H9 (cell line): ENCODE data around the gene TTC27. TPM values are rescaled to one million over a fixed set of nuclear protein-coding genes. Genes with fewer than 3 reads are reported as not detected.

Source experiments
- DNase-seq: peaks from one replicate; pipeline ENCODE4 v3.0.0-alpha.2; 2017
- H2AFZ ChIP-seq: one replicate; pipeline ENCODE4 v1.6.1; 2013; ENCODE audit warnings: mild to moderate bottlenecking, low read length, control low read depth, moderate library complexity
- H2AK5ac ChIP-seq: 2 replicates; pipeline ENCODE4 v1.6.1; 2013; ENCODE audit warnings: low read length, control low read depth, mixed read lengths; ENCODE audit not compliant: insufficient read length
- H2BK120ac ChIP-seq: one replicate; pipeline ENCODE4 v1.6.1; 2013; ENCODE audit warnings: low read depth, mild to moderate bottlenecking, low read length, control low read depth, inconsistent platforms; ENCODE audit not compliant: poor library complexity, severe bottlenecking
- H2BK12ac ChIP-seq: 2 replicates; pipeline ENCODE4 v1.6.1; 2013; ENCODE audit warnings: low read length, control low read depth, mixed read lengths, low read depth; ENCODE audit not compliant: insufficient read length
- H2BK15ac ChIP-seq: 2 replicates; pipeline ENCODE4 v1.6.1; 2013; ENCODE audit warnings: low read depth, low read length, control low read depth
- H2BK20ac ChIP-seq: one replicate; pipeline ENCODE4 v1.6.1; 2013; ENCODE audit warnings: low read depth, mild to moderate bottlenecking, low read length, control low read depth, inconsistent platforms; ENCODE audit not compliant: poor library complexity, severe bottlenecking
- H2BK5ac ChIP-seq: 2 replicates; pipeline ENCODE4 v1.6.1; 2013; ENCODE audit warnings: low read length, control low read depth, mixed read lengths; ENCODE audit not compliant: insufficient read length
- H3K14ac ChIP-seq: 2 replicates; pipeline ENCODE4 v1.6.1; 2013; ENCODE audit warnings: low read length, control low read depth; ENCODE audit not compliant: insufficient read depth
- H3K18ac ChIP-seq: 2 replicates; pipeline ENCODE4 v1.6.1; 2013; ENCODE audit warnings: low read depth, mild to moderate bottlenecking, mixed read lengths, low read length, control low read depth; ENCODE audit not compliant: insufficient read length
- H3K23ac ChIP-seq: 2 replicates; pipeline ENCODE4 v1.6.1; 2013; ENCODE audit warnings: low read length, control low read depth, mixed read lengths, low read depth; ENCODE audit not compliant: insufficient read length
- H3K23me2 ChIP-seq: 2 replicates; pipeline ENCODE4 v1.6.1; 2013; ENCODE audit warnings: low read depth, mild to moderate bottlenecking, mixed read lengths, low read length, control low read depth; ENCODE audit not compliant: insufficient read length, poor library complexity, severe bottlenecking
- H3K27ac ChIP-seq: 2 replicates; pipeline ENCODE4 v1.5.1; 2013; ENCODE audit warnings: low read length, control low read depth, mixed read lengths, low read depth; ENCODE audit not compliant: insufficient read length
- H3K27me3 ChIP-seq: 2 replicates; pipeline ENCODE4 v1.6.1; 2013; ENCODE audit warnings: low read length, control low read depth, inconsistent platforms; ENCODE audit not compliant: insufficient read depth
- H3K4ac ChIP-seq: 2 replicates; pipeline ENCODE4 v1.6.1; 2013; ENCODE audit warnings: low read depth, mild to moderate bottlenecking, control low read depth, inconsistent platforms, low read length, moderate library complexity
- H3K4me1 ChIP-seq: 2 replicates; pipeline ENCODE4 v1.6.1; 2013; ENCODE audit warnings: low read length, control low read depth, inconsistent platforms; ENCODE audit not compliant: insufficient read depth
- H3K4me2 ChIP-seq: 2 replicates; pipeline ENCODE4 v1.6.1; 2013; ENCODE audit warnings: low read length, control low read depth, mixed read lengths; ENCODE audit not compliant: insufficient read length, insufficient read depth
- H3K56ac ChIP-seq: 2 replicates; pipeline ENCODE4 v1.6.1; 2013; ENCODE audit warnings: low read depth, mild to moderate bottlenecking, mixed read lengths, low read length, control low read depth; ENCODE audit not compliant: insufficient read length
- H3K79me1 ChIP-seq: 2 replicates; pipeline ENCODE4 v1.6.1; 2013; ENCODE audit warnings: low read depth, mild to moderate bottlenecking, moderate library complexity, low read length, control low read depth, inconsistent platforms; ENCODE audit not compliant: insufficient read depth, poor library complexity, severe bottlenecking
- H3K79me2 ChIP-seq: 2 replicates; pipeline ENCODE4 v1.6.1; 2013; ENCODE audit warnings: low read length, control low read depth, inconsistent platforms; ENCODE audit not compliant: insufficient read depth
- H3K9ac ChIP-seq: 2 replicates; pipeline ENCODE4 v1.6.1; 2013; ENCODE audit warnings: low read length, control low read depth, mixed read lengths; ENCODE audit not compliant: insufficient read length; ENCODE audit errors: extremely low read depth
- H3K9me3 ChIP-seq: one replicate; pipeline ENCODE4 v1.6.1; 2013; ENCODE audit warnings: low read depth, low read length, inconsistent platforms; ENCODE audit not compliant: control insufficient read depth
- H3T11ph ChIP-seq: one replicate; pipeline ENCODE4 v1.6.1; 2013; ENCODE audit warnings: mild to moderate bottlenecking, low read length, control low read depth, inconsistent platforms
- H4K20me1 ChIP-seq: one replicate; pipeline ENCODE4 v1.6.1; 2013; ENCODE audit not compliant: control insufficient read depth, insufficient read length, insufficient read depth
- H4K5ac ChIP-seq: 2 replicates; pipeline ENCODE4 v1.6.1; 2013; ENCODE audit warnings: low read depth, mild to moderate bottlenecking, mixed read lengths, low read length, control low read depth; ENCODE audit not compliant: insufficient read length
- H4K8ac ChIP-seq: replicated peaks from 2 replicates; pipeline ENCODE4 v1.6.1; 2013; ENCODE audit warnings: low read length, control low read depth, mixed read lengths, low read depth; ENCODE audit not compliant: insufficient read length
- H4K91ac ChIP-seq: 2 replicates; pipeline ENCODE4 v1.6.1; 2013; ENCODE audit warnings: low read depth, mild to moderate bottlenecking, moderate library complexity, mixed read lengths, low read length, control low read depth; ENCODE audit not compliant: insufficient read length
- H3K27ac Mint-ChIP-seq, 3 experiments: 2 replicates in 2 of 3; 3 replicates in 1 of 3; pipeline ENCODE4 v1.8.0; 2020 to 2021; ENCODE audit warnings: mixed read lengths in 3 of 3, mild to moderate bottlenecking in 1 of 3, moderate library complexity in 1 of 3
- H3K27me3 Mint-ChIP-seq: 2 replicates; pipeline ENCODE4 v1.8.0; 2021; ENCODE audit warnings: low read depth, mild to moderate bottlenecking, moderate library complexity, mixed read lengths
- H3K36me3 Mint-ChIP-seq, 3 experiments: 2 replicates in 2 of 3; 3 replicates in 1 of 3; pipeline ENCODE4 v1.8.0; 2020 to 2021; ENCODE audit warnings: low read depth in 3 of 3, mixed read lengths in 3 of 3; ENCODE audit not compliant: insufficient read depth in 1 of 3
- H3K4me1 Mint-ChIP-seq, 2 experiments: 2 replicates each; pipeline ENCODE4 v1.8.0; 2020; ENCODE audit warnings: mixed read lengths in 2 of 2
- H3K4me3 Mint-ChIP-seq, 2 experiments: 2 replicates in 1 of 2; 3 replicates in 1 of 2; pipeline ENCODE4 v1.8.0; 2020 to 2021; ENCODE audit warnings: mild to moderate bottlenecking in 2 of 2, mixed read lengths in 2 of 2, moderate library complexity in 1 of 2
- H3K9me3 Mint-ChIP-seq, 2 experiments: 2 replicates in 1 of 2; 3 replicates in 1 of 2; pipeline ENCODE4 v1.8.0; 2020; ENCODE audit warnings: mild to moderate bottlenecking in 2 of 2, mixed read lengths in 2 of 2, moderate library complexity in 1 of 2
- WGBS: extraction: QIAGEN DNeasy Blood & Tissue Kit; methylation state at CpG from one replicate; pipeline ENCODE4 v1.1.7; 2013; ENCODE audit warnings: missing lambda C conversion rate, low lambda C conversion rate, mixed read lengths; ENCODE audit not compliant: insufficient read length; ENCODE audit errors: extremely low coverage; 5-methylcytosine and 5-hydroxymethylcytosine counted together
- total RNA-seq: library from RNA; stranded (reverse); gene quantifications from 2 replicates; pipeline ENCODE4 v1.2.1, GENCODE V29; 2021
- TF ChIP-seq, protein P1 (sequence below): fragments of 200-600 bp; sonication (generic); conservative IDR thresholded peaks from 3 replicates; pipeline ENCODE4 v1.8.0; 2021; ENCODE audit warnings: antibody characterized with exemption, mild to moderate bottlenecking

The TTC27 gene
- total RNA-seq, 1 experiment from 2014 or later: 26.0 TPM

DNA sequence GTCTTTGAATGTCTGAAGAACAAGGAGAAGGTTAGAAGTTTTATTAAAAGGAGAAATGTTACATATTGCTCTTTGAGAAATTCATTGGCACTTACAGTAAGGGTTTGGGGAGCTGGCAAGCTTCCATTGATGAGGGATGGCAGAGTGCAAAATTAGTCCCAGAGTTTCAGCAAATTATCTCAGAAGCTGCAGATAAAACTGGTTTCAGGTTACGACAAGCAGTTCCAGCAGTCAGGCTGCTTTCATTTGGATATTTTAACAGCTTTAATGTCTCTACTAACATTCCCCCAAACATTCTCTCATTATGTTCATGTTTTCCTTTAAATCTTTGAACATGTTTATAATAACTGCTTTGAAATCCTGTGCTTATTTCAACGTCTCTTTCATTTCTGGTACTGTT is 153.1 kb downstream of the TTC27 start:
- Histone ChIP-seq H4K20me1 (no peaks in the 10 kb centered on the region), H3K9me3 (no peaks in the 10 kb centered on the region), H3K4ac (no peak overlapping the region), H4K91ac (no peak overlapping the region), H3K14ac (no peak overlapping the region), H3K23me2 (no peaks in the 10 kb centered on the region), H3K79me2 (no peaks in the 10 kb centered on the region), H2BK120ac (no peak overlapping the region), H3K4me1 (no peaks in the 10 kb centered on the region), H2AFZ (no peak overlapping the region), H2BK15ac (no peak overlapping the region), H3K27me3 (no peaks in the 10 kb centered on the region), H4K8ac (no peak overlapping the region), H4K5ac (no peak overlapping the region), H3K27ac (no peak overlapping the region), H3K18ac (no peak overlapping the region), H3K23ac (no peak overlapping the region), H3K9ac (no peak overlapping the region), H2BK20ac (no peak overlapping the region), H3K56ac (no peak overlapping the region), H3T11ph (no peak overlapping the region), H2BK12ac (no peak overlapping the region), H3K4me2 (no peak overlapping the region), H2BK5ac (no peak overlapping the region), H2AK5ac (no peak overlapping the region), H3K79me1 (no peaks in the 10 kb centered on the region)
- Mint-ChIP-seq H3K4me3 (no peak overlapping the region), H3K4me1 (peaks cover 0 to 2% of the 10 kb centered on the region in 2 experiments; a peak in 1 of 4 replicates), H3K36me3 (peaks cover 17 to 19% (median 18%) of the 10 kb centered on the region in 3 experiments), H3K27ac (no peak overlapping the region), H3K27me3 (no peaks in the 10 kb centered on the region), H3K9me3 (peaks cover 8% of the 10 kb centered on the region in 2 experiments)
- no peak for DNase-seq
- TF ChIP-seq, protein P1, sequence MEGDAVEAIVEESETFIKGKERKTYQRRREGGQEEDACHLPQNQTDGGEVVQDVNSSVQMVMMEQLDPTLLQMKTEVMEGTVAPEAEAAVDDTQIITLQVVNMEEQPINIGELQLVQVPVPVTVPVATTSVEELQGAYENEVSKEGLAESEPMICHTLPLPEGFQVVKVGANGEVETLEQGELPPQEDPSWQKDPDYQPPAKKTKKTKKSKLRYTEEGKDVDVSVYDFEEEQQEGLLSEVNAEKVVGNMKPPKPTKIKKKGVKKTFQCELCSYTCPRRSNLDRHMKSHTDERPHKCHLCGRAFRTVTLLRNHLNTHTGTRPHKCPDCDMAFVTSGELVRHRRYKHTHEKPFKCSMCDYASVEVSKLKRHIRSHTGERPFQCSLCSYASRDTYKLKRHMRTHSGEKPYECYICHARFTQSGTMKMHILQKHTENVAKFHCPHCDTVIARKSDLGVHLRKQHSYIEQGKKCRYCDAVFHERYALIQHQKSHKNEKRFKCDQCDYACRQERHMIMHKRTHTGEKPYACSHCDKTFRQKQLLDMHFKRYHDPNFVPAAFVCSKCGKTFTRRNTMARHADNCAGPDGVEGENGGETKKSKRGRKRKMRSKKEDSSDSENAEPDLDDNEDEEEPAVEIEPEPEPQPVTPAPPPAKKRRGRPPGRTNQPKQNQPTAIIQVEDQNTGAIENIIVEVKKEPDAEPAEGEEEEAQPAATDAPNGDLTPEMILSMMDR: no peak
- WGBS: no CpG with 5 or more reads among the region's 2 CpGs
